Measurements from ENCODE around the gene SRI.
"Not testable (repeated sequence)": the region's sequence is repeated elsewhere in the genome, so short reads cannot be mapped to it uniquely, and the experiment has no call there.

The SRI gene

DNA sequence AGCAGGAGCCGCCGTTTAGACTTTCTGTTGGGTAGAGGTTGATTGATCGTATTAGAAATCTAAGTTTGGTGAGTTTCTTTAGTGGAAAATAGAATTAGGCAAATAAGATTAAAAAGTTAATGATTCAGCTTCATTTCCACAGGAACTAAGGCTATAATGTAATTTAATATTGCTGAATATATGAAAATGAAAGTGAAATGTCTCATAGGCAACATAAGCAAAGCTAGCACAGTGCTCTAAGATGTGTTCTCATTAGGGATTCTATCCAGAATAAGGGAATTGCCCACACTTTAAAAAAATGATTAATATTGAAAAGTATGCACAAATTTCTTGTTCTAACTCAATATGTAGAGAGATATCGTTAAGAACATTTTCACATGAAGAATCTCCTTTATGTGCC, 47.0 kb downstream of the SRI start:
- DNase-seq, result no peak

DNA sequence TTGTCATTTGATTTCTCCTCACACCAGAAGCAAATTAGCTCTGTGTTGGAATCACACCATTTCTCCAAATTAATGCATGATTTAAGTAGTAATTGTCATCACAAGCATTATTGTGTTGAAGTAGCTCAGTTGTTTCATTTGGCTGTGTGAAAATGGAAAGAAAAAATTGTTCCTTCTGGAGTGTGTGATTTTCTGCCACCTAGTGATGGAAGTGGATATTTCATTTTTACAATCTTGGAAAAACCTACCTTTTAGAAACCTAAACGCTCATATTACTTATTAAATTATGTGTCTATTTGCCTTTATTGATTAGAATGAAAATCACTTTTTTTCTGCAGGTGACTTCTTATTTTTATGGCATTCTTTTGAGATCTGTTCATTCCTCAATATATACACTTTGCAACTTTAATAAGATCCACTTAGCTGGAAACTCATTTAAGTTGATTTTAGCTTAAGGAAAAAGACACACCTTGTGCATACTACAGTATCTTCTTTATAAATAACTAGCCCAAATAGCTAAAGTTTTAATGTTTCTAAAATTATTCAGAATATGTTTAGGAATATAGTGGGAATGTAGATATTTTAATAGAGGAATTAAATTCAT, 50.0 kb downstream of the SRI start:
- no peak for DNase-seq

DNA sequence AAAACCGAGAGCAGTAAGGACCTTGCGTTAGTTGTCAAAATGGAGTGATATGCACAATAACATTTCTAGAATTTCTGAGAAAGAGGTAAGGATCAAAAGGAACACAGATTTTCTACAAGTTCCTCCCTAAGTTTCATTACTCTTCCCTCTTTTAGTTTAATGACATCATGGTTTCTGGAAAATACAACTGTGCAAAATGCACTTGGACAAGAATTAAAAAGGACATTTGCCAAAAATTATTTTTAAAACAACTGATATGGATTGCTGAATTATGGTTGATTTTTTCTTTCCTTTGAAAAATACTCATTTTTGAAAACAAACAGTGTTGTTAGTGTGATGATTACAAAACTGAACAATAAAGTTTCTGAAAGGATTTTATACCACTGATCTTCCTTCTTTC, 52.1 kb downstream of the SRI start:
- DNase-seq, result no peak

DNA sequence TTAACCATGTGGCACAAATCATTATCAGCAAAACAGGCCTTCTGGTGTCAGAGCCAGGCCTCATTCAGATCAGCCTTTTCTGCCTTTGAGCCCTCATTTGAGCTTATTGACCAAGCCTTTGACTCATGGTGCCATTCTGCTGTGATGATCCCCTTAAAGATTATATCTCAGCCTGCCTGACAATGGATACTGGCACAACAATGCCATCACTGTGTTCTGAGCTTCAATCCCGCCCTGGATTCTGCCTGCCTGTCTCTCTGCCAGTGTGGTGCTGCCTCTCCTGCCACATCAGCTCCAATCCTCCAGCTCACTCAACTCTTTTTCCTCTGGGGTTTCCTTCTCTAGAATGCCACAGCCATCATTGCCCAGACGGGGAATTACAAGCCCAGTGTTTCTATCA, 52.6 kb downstream of the SRI start:
- no peak for DNase-seq

DNA sequence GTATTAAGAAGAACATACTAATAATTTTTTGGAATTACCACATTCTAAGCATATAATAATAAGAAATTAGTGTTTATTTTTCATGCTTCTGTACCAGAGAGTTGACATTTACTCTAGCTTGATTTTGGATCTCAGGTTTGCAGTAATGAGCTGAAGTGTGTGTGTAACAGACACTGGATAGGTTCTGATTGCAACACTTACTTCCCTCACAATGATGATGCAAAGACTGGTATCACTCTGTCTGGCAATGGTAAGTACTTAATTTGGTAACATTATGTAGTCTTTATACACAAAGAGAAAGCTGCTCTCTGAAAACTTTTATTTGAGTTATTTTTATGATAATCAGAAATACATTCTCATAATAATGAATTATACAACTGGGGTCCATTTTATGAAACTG, 54.1 kb downstream of the SRI start:
- no peak for DNase-seq

DNA sequence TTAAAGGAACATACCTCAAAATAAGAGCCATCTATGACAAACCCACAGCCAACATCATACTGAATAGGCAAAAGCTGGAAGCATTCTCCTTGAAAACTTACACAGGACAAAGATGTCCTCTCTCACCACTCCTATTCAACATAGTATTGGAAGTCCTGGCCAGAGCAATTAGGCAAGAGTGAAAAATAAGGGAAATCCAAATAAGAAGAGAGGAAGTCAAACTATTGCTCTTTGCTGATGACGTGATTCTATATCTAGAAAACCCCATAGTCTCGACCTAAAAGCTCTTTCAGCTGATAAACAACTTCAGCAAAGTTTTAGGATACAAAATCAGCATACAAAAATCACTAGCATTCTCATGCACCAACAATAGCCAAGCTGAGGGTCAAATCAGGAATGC, 60.1 kb downstream of the SRI start:
- DNase-seq, result not testable (repeated sequence)

DNA sequence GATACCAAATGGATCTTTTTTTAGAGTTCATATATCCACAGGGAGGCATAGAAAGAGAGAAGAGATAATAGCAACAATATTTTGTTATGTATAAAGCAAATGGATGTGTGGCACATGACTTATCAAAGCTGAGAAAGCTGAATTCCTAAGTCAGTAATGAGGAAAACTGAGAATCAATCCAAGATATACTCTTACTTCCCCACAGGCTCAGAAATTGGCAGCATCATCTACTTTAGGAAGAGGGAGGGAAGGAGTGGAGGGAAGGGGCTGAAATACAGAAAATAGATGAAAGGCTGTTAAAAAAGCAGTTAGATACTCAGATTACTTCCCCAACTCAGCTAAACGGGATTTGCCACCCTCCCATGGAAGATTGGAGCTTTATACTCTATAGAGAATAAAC, 63.5 kb downstream of the SRI start:
- DNase-seq, result no peak

DNA sequence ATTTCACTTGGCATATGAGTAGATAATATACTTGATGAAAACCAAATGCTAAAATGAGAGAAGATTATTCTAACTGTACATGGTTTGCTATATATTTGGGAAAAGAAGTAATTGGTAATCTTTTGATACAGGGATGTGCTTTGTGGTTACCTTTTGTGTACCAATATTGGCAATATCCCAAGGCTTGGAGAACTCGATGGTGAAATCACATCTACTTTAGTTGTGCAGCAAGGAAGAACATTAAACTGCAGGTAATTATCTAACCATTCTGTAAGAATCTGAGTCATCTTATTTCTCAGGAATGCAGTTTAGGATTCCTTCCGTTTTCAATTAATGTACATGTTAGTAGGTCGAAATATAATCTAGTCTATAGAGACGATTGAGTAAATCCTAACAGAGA, 64.1 kb downstream of the SRI start:
- DNase-seq, result no peak
